Measurements from ENCODE around the gene ATP6V1G2. TPM values are rescaled to one million over a fixed set of nuclear protein-coding genes. Genes with fewer than 3 reads are reported as not detected.

The ATP6V1G2 gene
- total RNA-seq, 1 experiment from 2014 or later: 0.98 TPM

GRCh38 chr6:31568537-31568961 is 22.1 kb upstream of the ATP6V1G2 start:
- TF ChIP-seq REST (IDR thresholded peaks at IDR 0.05; ENCODE audit: insufficient read depth in 1 of 2, low read depth in 2 of 2, low read length in 1 of 2) (no peak), POLR2AphosphoS5 (IDR thresholded peaks at IDR 0.05; ENCODE audit: low read depth, low read length) (no peak), SIN3A (IDR thresholded peaks at IDR 0.05; ENCODE audit: borderline replicate concordance, insufficient read depth, low read depth, low read length) (no peak), TCF7L2 (IDR thresholded peaks at IDR 0.05; ENCODE audit: low read depth, low read length) (no peak)
- TF ChIP-seq, protein P1, sequence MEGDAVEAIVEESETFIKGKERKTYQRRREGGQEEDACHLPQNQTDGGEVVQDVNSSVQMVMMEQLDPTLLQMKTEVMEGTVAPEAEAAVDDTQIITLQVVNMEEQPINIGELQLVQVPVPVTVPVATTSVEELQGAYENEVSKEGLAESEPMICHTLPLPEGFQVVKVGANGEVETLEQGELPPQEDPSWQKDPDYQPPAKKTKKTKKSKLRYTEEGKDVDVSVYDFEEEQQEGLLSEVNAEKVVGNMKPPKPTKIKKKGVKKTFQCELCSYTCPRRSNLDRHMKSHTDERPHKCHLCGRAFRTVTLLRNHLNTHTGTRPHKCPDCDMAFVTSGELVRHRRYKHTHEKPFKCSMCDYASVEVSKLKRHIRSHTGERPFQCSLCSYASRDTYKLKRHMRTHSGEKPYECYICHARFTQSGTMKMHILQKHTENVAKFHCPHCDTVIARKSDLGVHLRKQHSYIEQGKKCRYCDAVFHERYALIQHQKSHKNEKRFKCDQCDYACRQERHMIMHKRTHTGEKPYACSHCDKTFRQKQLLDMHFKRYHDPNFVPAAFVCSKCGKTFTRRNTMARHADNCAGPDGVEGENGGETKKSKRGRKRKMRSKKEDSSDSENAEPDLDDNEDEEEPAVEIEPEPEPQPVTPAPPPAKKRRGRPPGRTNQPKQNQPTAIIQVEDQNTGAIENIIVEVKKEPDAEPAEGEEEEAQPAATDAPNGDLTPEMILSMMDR (IDR thresholded peaks at IDR 0.05): no peak
- Histone ChIP-seq H3K36me3 (ENCODE audit: control insufficient read depth, insufficient read depth, low read length) (no peaks in the 10 kb centered on the region), H3K27ac (ENCODE audit: low read length) (no peak overlapping the region), H3K27me3 (ENCODE audit: control insufficient read depth, insufficient read depth, low read length) (no peaks in the 10 kb centered on the region), H3K4me3 (ENCODE audit: low read depth in 2 of 2, low read length in 2 of 2) (no peak overlapping the region), H3K4me1 (ENCODE audit: control insufficient read depth, insufficient read depth, low read length) (no peaks in the 10 kb centered on the region), H3K9me3 (ENCODE audit: control insufficient read depth, insufficient read depth, low read depth, low read length) (no peaks in the 10 kb centered on the region)
- CTCF ChIA-PET: no interaction called here
- POLR2A ChIA-PET: no interaction called here
- in situ Hi-C loops (cut with HindIII; ENCODE audit: low pct_unique_long_range_greater_than_20kb, low sequenced_read_pairs): no loop called here
- DNase-seq (ENCODE audit: low read depth, low spot score) (no peak), ATAC-seq (no peak)
- intact Hi-C loops (cut with micrococcal nuclease; ENCODE audit: unreplicated experiment): no loop called here
- no TSS peak for BruUV-seq (replicated peaks)

DNA sequence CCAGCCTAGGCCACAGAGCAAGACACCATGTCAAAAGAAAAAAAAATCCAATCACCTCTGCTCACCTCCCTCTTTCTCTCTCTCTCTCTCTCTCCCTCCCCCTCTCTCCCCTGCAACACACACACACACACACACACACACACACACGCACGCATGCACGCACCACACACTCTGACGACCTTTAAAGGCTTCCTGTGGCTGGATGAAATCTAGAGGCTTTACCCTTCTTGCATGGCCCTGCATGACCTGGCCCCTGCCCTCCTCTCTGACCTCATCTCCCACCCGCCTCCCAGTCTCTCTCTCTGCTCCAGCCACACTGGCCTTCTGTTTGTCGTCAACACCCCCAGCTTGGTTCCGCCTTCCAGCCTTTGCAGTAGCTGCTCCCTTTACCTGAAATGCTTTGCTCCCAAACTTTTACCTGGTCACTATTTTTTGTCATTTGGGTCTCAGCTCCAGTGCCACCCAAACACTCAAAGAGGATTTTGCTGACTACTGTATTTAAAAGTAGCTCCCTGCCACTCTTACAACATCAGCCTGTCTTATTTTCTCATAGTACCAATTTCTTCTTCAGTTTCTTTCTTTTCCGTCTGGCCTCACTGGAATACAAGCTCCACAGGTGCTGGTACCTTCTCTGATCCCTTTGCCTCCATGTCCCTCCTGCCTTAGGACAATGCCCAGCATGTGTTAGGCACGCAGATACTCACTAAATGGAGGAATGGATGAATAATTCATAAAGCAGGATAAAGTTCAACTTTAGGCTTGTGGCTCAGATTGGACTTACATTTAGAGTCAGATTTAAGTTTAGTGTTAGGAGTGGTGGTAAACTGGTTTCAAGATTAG is 21.3 kb upstream of the ATP6V1G2 start:
- no peaks in the 10 kb centered on the region for H3K4me1 ChIP-seq (ENCODE audit: control insufficient read depth, insufficient read depth, low read length)
- BruUV-seq (replicated peaks): no TSS peak
- no peaks in the 10 kb centered on the region for H3K36me3 ChIP-seq (ENCODE audit: control insufficient read depth, insufficient read depth, low read length)
- ATAC-seq: no peak
- intact Hi-C loops (cut with micrococcal nuclease; ENCODE audit: unreplicated experiment): no loop called here
- in situ Hi-C loops (cut with HindIII; ENCODE audit: low pct_unique_long_range_greater_than_20kb, low sequenced_read_pairs): no loop called here
- H3K4me3 ChIP-seq (ENCODE audit: low read depth in 2 of 2, low read length in 2 of 2): no peak overlapping the region
- no peaks in the 10 kb centered on the region for H3K9me3 ChIP-seq (ENCODE audit: control insufficient read depth, insufficient read depth, low read depth, low read length)
- no peak for TF ChIP-seq SIN3A (IDR thresholded peaks at IDR 0.05; ENCODE audit: borderline replicate concordance, insufficient read depth, low read depth, low read length)
- TF ChIP-seq, protein P1 (IDR thresholded peaks at IDR 0.05): no peak
- no peak for TF ChIP-seq REST (IDR thresholded peaks at IDR 0.05; ENCODE audit: insufficient read depth in 1 of 2, low read depth in 2 of 2, low read length in 1 of 2)
- no peak for TF ChIP-seq POLR2AphosphoS5 (IDR thresholded peaks at IDR 0.05; ENCODE audit: low read depth, low read length)
- TF ChIP-seq TCF7L2 (IDR thresholded peaks at IDR 0.05; ENCODE audit: low read depth, low read length): no peak
- POLR2A ChIA-PET: no interaction called here
- CTCF ChIA-PET: no interaction called here
- H3K27me3 ChIP-seq (ENCODE audit: control insufficient read depth, insufficient read depth, low read length): no peaks in the 10 kb centered on the region
- DNase-seq (ENCODE audit: low read depth, low spot score): no peak
- H3K27ac ChIP-seq (ENCODE audit: low read length): no peak overlapping the region

Data from Panc1 (cell line).